A673 (cell line): ENCODE results near the gene MRPL45.

Source experiments
- EZH2 ChIP-seq: fragments of 200-600 bp; sonication (generic); IDR thresholded peaks from 2 replicates; pipeline ENCODE4 v1.6.1; 2017; ENCODE audit warnings: borderline replicate concordance, low read depth, mild to moderate bottlenecking, mixed read lengths, antibody characterized with exemption, low read length; ENCODE audit not compliant: poor library complexity, severe bottlenecking
- TF ChIP-seq, protein P1 (sequence below): fragments of 300-800, 200-600 bp; sonication (generic); conservative IDR thresholded peaks from 2 replicates; pipeline ENCODE4 v1.5.1; 2017; ENCODE audit warnings: low read depth, mild to moderate bottlenecking, antibody characterized with exemption, low read length, moderate library complexity, mixed read lengths

DNA sequence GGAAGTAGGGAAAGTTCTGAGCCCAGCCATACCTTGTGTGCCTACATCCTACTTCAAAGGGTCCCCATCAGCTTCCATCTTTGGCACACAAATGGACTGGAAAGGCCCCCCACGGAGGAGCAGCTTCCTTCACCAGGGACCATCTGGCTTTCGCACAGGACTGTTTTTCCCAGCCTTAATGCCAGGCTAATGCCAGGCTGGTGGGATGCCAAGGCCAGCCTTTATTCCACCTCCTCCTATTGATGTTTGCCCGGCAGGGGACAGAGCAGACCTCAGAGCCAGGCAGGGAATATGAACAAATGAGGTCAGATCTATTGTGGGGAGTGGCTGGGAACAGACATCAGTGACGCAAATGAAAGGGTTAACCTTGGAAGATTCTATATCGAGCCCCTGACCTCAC, 41.1 kb downstream of the MRPL45 start:
- TF ChIP-seq, protein P1, sequence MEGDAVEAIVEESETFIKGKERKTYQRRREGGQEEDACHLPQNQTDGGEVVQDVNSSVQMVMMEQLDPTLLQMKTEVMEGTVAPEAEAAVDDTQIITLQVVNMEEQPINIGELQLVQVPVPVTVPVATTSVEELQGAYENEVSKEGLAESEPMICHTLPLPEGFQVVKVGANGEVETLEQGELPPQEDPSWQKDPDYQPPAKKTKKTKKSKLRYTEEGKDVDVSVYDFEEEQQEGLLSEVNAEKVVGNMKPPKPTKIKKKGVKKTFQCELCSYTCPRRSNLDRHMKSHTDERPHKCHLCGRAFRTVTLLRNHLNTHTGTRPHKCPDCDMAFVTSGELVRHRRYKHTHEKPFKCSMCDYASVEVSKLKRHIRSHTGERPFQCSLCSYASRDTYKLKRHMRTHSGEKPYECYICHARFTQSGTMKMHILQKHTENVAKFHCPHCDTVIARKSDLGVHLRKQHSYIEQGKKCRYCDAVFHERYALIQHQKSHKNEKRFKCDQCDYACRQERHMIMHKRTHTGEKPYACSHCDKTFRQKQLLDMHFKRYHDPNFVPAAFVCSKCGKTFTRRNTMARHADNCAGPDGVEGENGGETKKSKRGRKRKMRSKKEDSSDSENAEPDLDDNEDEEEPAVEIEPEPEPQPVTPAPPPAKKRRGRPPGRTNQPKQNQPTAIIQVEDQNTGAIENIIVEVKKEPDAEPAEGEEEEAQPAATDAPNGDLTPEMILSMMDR: no peak
- no peak for TF ChIP-seq EZH2
